Immature natural killer cell (primary cell): ENCODE results near the gene DEPDC7. TPM values are rescaled to one million over a fixed set of nuclear protein-coding genes. Genes with fewer than 3 reads are reported as not detected.

Source experiments
- DNase-seq, 3 donors: peaks; one replicate each; pipeline ENCODE4 v3.0.0; 2022; ENCODE audit warnings: mixed read lengths in 1 of 3
- H3K27ac Mint-ChIP-seq, 6 donors: one replicate each; pipeline ENCODE4 v1.8.0; 2020; ENCODE audit warnings: mixed read lengths in 6 of 6, mild to moderate bottlenecking in 5 of 6, inconsistent platforms in 4 of 6, moderate library complexity in 3 of 6
- H3K27me3 Mint-ChIP-seq, 3 donors: one replicate each; pipeline ENCODE4 v1.8.0; 2020 to 2021; ENCODE audit warnings: low read depth in 3 of 3, mild to moderate bottlenecking in 3 of 3, mixed read lengths in 3 of 3, moderate library complexity in 3 of 3, inconsistent platforms in 1 of 3
- H3K36me3 Mint-ChIP-seq, 3 donors: one replicate each; pipeline ENCODE4 v1.8.0; 2020; ENCODE audit warnings: mixed read lengths in 3 of 3, inconsistent platforms in 2 of 3, mild to moderate bottlenecking in 2 of 3
- H3K4me1 Mint-ChIP-seq, 2 donors: one replicate each; pipeline ENCODE4 v1.8.0; 2020; ENCODE audit warnings: inconsistent platforms in 2 of 2, mild to moderate bottlenecking in 2 of 2, mixed read lengths in 2 of 2, moderate library complexity in 1 of 2
- H3K4me3 Mint-ChIP-seq, 5 donors: one replicate each; pipeline ENCODE4 v1.8.0; 2020; ENCODE audit warnings: mild to moderate bottlenecking in 5 of 5, mixed read lengths in 5 of 5, inconsistent platforms in 3 of 5, moderate library complexity in 3 of 5
- H3K9me3 Mint-ChIP-seq, 6 donors: one replicate each; pipeline ENCODE4 v1.8.0; 2020; ENCODE audit warnings: mild to moderate bottlenecking in 6 of 6, mixed read lengths in 6 of 6, inconsistent platforms in 4 of 6, moderate library complexity in 3 of 6
- polyA plus RNA-seq, 3 donors: library from polyadenylated mRNA; unstranded; fragments of 300-500 nt; fragmentation: Illumina TruSeq; gene quantifications; one replicate each; pipeline ENCODE4 v1.2.3, GENCODE V29; 2021

DEPDC7 gene
- polyA plus RNA-seq, 3 donors from 2014 or later, result 0.65 to 1.3 (median 1.3) TPM

DNA sequence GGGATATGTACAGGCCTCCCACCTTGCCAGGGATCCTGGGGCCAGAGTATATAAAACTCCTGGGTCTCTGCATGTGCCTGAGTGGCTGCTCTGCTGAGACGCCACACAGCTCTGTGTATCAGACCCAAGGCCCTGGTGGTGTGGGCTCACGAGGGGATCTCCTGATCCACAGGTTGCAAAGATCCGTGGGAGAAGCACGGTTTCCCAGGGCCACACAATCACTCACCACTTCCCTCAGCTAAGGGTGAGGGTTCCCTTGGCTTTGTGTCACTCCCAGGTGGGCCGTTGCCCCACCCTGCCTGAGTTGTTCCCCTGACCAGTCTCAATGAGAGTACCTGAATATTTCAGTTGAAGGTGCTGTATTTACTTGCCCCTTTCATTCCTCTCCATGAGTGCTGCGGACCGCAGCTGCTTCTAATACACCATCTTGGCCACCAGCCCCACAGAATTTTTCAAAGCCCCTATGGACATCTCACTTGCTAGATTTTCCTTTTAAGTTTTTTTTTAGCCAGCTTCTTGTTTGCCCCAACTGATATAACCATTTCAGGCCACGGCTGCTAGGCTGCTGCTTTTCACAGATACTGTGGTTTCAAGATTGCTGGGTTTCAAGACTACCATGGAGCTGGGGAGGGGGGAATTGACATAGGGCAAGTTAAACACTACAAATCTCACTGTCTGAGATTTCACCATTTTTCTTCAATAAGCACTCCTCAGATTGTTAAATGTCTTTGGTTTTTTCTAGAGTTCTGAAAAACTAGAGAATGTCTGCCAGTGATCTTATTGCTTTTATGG is 13.7 kb upstream of the DEPDC7 start:
- no peak overlapping the region for H3K27ac Mint-ChIP-seq
- H3K27me3 Mint-ChIP-seq, result peaks cover 6 to 11% (median 10%) of the 10 kb centered on the region in 3 donors
- peaks cover 0 to 5% (median under 1%) of the 10 kb centered on the region in 6 donors for H3K9me3 Mint-ChIP-seq
- H3K4me1 Mint-ChIP-seq, result peaks cover 4 to 15% of the 10 kb centered on the region in 2 donors
- peaks cover 0 to 6% (median 0%) of the 10 kb centered on the region in 3 donors for H3K36me3 Mint-ChIP-seq
- no peak for DNase-seq
- H3K4me3 Mint-ChIP-seq, result no peak overlapping the region

DNA sequence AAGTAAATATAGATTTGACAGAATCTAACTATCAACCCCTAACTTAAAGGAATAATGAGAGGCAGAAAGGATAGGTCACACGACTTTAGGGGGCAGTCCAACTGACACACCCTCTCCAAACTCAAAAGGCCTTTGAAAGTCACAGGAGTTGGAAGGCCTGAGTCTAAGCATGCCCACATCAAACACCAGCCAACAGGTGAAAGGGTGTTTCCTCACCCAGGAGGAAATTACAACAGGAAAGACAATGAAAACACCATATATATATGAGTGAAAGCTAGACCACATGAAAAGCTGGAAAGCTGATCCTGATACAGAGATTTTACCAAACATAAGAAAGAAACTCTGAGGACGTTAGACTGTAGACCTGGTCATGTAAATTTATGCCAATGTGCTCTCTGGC is 10.5 kb upstream of the DEPDC7 start:
- no peaks in the 10 kb centered on the region for H3K9me3 Mint-ChIP-seq
- H3K27ac Mint-ChIP-seq, result peak overlapping the region in 3 of 6 donors; percentile 8 to 58 (median 23)
- peaks cover 4 to 15% of the 10 kb centered on the region in 2 donors for H3K4me1 Mint-ChIP-seq
- no peak overlapping the region for H3K4me3 Mint-ChIP-seq
- H3K27me3 Mint-ChIP-seq, result peaks cover 2 to 7% (median 5%) of the 10 kb centered on the region in 3 donors
- peak; percentile 4 to 20 (median 7) for DNase-seq
- peaks cover 0 to 6% (median 0%) of the 10 kb centered on the region in 3 donors for H3K36me3 Mint-ChIP-seq

DNA sequence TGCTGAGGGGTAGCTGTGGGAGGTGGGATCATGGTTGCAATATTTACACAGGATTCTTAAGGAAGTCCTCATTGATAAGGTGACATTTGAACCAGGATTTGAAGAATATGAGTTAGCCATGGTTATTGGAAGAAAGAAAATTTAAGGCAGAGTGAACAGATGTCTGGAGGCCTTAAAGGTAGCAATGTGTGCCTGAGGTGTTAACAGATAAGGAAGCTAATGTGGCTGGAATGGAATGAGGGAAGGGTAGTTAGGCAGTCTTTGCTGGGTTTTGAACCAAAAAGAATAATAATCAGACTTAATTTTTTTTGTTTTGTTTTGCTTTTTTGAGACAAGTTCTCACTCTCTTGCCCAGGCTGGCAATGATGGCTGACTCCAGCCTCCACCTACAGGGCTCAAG is 9.7 kb upstream of the DEPDC7 start:
- Mint-ChIP-seq H3K9me3 (no peaks in the 10 kb centered on the region), H3K4me1 (peaks cover 8 to 15% of the 10 kb centered on the region in 2 donors), H3K27ac (peak overlapping the region in 2 of 6 donors; percentile 2 to 51), H3K36me3 (peaks cover 0 to 6% (median 0%) of the 10 kb centered on the region in 3 donors), H3K27me3 (peaks cover 2 to 7% (median 5%) of the 10 kb centered on the region in 3 donors), H3K4me3 (no peak overlapping the region)
- no peak for DNase-seq

DNA sequence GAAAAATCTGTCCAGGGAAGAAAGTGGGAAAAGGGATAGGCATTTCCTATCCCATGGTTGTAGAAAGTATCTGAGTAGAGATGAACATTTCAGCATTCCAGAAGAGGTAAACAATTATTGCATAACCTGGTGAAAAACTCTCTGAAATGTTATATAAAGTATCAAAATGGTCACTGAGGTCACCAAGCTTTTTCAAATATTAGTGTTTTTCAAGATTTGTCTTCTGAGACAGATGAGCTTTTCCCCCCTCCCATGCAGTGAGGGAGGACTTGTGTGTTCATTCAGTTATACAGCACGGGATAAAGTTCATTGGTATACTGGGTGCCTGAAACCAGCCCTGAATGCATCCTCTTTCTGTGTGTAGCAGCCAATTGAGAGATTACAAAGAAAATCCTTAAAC is 1.9 kb upstream of the DEPDC7 start:
- H3K4me3 Mint-ChIP-seq, result peak overlapping the region in 3 of 5 donors; percentile 21 to 46 (median 44)
- no peaks in the 10 kb centered on the region for H3K36me3 Mint-ChIP-seq
- H3K27me3 Mint-ChIP-seq, result peaks cover 5 to 9% (median 6%) of the 10 kb centered on the region in 3 donors
- H3K27ac Mint-ChIP-seq, result no peak overlapping the region
- H3K9me3 Mint-ChIP-seq, result no peaks in the 10 kb centered on the region
- H3K4me1 Mint-ChIP-seq, result peaks cover 24 to 28% of the 10 kb centered on the region in 2 donors
- no peak for DNase-seq

DNA sequence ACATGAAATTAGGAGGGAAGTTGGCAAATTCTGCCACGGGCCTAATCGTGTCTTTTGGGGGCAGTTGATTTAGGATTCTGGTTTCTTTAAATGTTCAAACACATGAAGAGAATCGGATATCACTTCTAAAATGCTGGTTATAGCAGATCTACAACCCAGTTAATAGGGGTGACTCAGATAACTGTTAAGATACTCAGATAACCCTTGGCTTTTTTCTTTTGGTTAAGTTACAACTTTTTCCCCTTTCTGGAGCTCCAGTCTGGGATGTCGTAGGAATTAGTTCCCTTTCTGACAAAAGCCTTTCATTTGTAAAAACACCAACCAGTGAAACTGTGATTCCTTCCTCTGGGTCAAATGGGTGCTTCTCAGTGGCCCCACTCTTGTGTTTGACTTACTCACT is 976 bp downstream of the DEPDC7 start:
- peaks cover 5 to 10% (median 8%) of the 10 kb centered on the region in 3 donors for H3K27me3 Mint-ChIP-seq
- H3K9me3 Mint-ChIP-seq, result no peaks in the 10 kb centered on the region
- peak overlapping the region; percentile 76 to 83 (median 78) for H3K4me3 Mint-ChIP-seq
- no peaks in the 10 kb centered on the region for H3K36me3 Mint-ChIP-seq
- H3K4me1 Mint-ChIP-seq, result peaks cover 14 to 22% of the 10 kb centered on the region in 2 donors
- peak overlapping the region in 1 of 6 donors; percentile 67 for H3K27ac Mint-ChIP-seq
- DNase-seq, result no peak

DNA sequence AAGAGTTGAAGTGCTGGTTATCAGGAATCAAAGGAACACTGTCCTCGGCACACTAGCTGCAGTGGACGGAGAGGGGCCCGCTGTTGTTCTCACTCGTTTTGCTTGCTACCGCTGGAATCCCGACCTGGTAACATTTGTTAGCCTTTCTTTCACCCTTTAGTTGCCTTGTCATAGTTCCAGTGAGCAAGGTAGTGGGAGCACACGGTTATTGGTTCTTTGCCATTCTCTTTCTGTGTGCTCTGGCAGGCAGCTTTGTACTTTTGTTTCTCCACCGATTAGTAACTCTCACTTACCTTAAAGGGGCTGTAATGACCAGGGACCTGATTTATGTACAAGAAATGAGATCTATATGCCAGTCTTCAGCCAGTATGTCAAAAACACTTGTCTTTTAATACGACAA is 1.8 kb downstream of the DEPDC7 start:
- peaks cover 6 to 10% (median 8%) of the 10 kb centered on the region in 3 donors for H3K27me3 Mint-ChIP-seq
- H3K4me3 Mint-ChIP-seq, result peak overlapping the region in 2 of 5 donors; percentile 11 to 38
- DNase-seq, result no peak
- H3K36me3 Mint-ChIP-seq, result no peaks in the 10 kb centered on the region
- no peaks in the 10 kb centered on the region for H3K9me3 Mint-ChIP-seq
- peaks cover 9 to 16% of the 10 kb centered on the region in 2 donors for H3K4me1 Mint-ChIP-seq
- no peak overlapping the region for H3K27ac Mint-ChIP-seq

DNA sequence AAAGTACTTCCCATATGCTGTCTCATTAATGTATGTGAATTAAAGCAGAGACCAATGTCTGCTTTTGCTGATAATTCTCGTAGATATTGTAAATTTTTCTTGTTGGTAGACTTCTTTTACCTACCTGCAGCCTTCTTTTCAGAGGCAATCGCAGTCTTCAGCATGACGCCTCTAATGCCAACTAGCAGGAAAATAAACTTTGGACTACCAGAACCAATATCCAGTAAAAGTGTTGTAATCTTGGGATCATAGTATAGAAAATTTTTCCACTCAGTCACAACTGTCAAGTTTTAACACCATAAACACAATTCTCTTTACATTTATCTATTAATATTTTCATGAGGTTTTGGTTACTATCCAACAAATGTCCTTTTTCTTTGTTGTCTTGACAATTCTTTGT is 2.3 kb downstream of the DEPDC7 start:
- H3K27ac Mint-ChIP-seq, result no peak overlapping the region
- no peak overlapping the region for H3K4me3 Mint-ChIP-seq
- peaks cover 6 to 10% (median 8%) of the 10 kb centered on the region in 3 donors for H3K27me3 Mint-ChIP-seq
- peaks cover 9 to 16% of the 10 kb centered on the region in 2 donors for H3K4me1 Mint-ChIP-seq
- no peaks in the 10 kb centered on the region for H3K36me3 Mint-ChIP-seq
- no peaks in the 10 kb centered on the region for H3K9me3 Mint-ChIP-seq
- DNase-seq, result no peak

DNA sequence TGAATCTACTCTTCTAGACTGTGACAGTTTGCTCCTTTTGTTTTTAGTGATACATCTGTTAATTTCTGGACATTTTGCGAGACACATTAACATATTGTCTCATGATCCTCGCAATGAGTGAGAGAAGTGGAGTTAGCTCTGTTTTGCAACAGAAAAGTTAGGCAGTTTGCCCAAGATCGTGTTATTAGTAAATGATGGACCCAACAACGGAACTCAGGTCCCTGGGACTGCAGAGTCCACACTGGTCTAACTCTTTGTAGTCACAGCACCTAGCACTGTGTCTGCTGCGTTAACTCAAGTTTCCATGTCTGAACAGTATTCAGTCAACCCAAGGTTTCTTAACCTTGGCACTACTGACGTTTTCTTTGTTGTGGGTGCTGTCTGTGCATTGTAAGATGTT is 3.2 kb downstream of the DEPDC7 start:
- no peaks in the 10 kb centered on the region for H3K36me3 Mint-ChIP-seq
- no peak for DNase-seq
- peaks cover 9 to 16% of the 10 kb centered on the region in 2 donors for H3K4me1 Mint-ChIP-seq
- H3K27ac Mint-ChIP-seq, result no peak overlapping the region
- no peak overlapping the region for H3K4me3 Mint-ChIP-seq
- H3K9me3 Mint-ChIP-seq, result no peaks in the 10 kb centered on the region
- peaks cover 6 to 10% (median 8%) of the 10 kb centered on the region in 3 donors for H3K27me3 Mint-ChIP-seq

DNA sequence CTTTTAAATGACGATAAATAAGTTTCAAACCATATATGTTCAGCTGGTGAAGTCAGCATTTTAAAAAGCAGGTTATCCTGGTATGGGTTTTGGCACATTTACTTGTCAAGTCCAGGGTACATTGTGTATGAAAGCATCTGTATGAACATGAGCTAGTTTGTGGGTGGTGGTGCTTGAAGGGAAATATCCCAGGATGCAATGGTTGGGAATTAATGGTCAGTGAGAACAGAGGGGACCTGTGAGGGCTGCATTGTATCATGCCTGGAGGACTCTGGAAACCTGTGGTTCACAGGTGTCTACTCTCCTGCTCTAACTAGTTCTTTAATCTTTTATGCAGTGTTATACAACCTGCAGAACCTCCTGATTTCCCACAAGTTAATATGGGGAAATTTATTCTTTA is 5.8 kb downstream of the DEPDC7 start:
- DNase-seq, result no peak
- H3K4me3 Mint-ChIP-seq, result no peak overlapping the region
- no peaks in the 10 kb centered on the region for H3K36me3 Mint-ChIP-seq
- H3K27me3 Mint-ChIP-seq, result peaks cover 6 to 13% (median 8%) of the 10 kb centered on the region in 3 donors
- no peak overlapping the region for H3K27ac Mint-ChIP-seq
- H3K4me1 Mint-ChIP-seq, result peaks cover 1 to 5% of the 10 kb centered on the region in 2 donors
- no peaks in the 10 kb centered on the region for H3K9me3 Mint-ChIP-seq

DNA sequence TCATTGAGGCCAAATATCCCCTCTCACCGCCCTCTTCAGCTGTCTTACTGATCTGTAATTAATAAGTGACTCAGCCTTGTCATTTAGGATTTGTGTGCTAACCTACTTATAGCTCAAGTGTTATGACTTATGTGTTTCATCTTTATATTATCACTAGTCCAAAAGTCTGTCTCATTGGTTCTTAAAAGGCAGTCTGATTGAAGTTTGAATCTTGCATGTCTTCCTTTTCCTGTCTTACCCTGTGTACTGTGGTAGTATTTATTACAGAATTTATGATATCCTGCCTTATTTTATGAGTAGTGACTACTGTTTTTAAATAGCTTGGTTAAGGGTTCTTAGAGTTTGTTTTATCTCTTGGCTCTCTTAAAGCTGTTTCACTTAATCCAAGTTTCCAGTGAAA is 6.3 kb downstream of the DEPDC7 start:
- H3K4me3 Mint-ChIP-seq, result no peak overlapping the region
- H3K27ac Mint-ChIP-seq, result no peak overlapping the region
- no peaks in the 10 kb centered on the region for H3K36me3 Mint-ChIP-seq
- no peak for DNase-seq
- H3K9me3 Mint-ChIP-seq, result no peaks in the 10 kb centered on the region
- peaks cover 0 to under 1% of the 10 kb centered on the region in 2 donors for H3K4me1 Mint-ChIP-seq
- peaks cover 6 to 14% (median 8%) of the 10 kb centered on the region in 3 donors for H3K27me3 Mint-ChIP-seq

DNA sequence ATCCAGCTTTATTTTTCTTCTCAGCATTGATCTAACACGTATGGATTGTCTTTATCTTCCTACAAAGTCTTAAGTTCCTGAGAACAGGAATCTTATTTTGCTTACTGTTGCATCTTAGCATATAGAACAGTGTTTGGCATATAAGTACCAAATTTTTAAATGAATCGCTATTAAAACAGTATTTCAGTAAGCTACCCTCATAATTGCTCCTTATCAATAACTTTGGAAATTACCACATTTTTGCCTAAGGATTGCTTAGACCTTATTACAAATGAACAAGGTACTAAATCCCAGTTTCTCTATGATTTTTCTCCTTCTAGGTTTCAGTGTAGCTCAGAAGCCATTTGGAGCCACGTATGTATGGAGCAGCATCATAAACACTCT is 9.7 kb downstream of the DEPDC7 start:
- Mint-ChIP-seq H3K36me3 (peaks cover 0 to 3% (median 0%) of the 10 kb centered on the region in 3 donors), H3K27me3 (peaks cover 5 to 8% (median 6%) of the 10 kb centered on the region in 3 donors), H3K27ac (no peak overlapping the region), H3K4me1 (no peaks in the 10 kb centered on the region), H3K9me3 (no peaks in the 10 kb centered on the region), H3K4me3 (no peak overlapping the region)
- no peak for DNase-seq

DNA sequence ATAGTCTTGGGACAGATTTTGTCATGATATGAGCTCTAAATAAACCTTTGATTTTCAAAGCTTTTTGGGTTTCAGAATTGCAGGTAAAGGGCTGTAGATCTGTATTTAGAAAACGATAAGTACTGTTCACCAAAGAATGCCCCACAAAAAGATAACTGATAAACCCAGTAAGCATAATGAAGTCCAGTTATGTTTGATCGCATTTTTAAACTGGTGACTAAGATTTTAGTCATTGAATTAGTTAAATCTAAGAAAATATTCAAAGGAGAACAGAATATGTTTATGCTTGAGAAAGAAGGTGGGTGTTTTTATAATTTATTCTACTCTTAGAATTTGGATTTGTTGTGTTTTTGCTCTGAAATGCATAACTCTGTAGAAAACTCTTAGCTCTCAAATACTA is 11.6 kb downstream of the DEPDC7 start:
- Mint-ChIP-seq H3K4me1 (no peaks in the 10 kb centered on the region), H3K36me3 (peaks cover 0 to 3% (median 0%) of the 10 kb centered on the region in 3 donors), H3K4me3 (no peak overlapping the region), H3K27me3 (peaks cover 1 to 11% (median 6%) of the 10 kb centered on the region in 3 donors), H3K27ac (no peak overlapping the region), H3K9me3 (no peaks in the 10 kb centered on the region)
- DNase-seq, result no peak

DNA sequence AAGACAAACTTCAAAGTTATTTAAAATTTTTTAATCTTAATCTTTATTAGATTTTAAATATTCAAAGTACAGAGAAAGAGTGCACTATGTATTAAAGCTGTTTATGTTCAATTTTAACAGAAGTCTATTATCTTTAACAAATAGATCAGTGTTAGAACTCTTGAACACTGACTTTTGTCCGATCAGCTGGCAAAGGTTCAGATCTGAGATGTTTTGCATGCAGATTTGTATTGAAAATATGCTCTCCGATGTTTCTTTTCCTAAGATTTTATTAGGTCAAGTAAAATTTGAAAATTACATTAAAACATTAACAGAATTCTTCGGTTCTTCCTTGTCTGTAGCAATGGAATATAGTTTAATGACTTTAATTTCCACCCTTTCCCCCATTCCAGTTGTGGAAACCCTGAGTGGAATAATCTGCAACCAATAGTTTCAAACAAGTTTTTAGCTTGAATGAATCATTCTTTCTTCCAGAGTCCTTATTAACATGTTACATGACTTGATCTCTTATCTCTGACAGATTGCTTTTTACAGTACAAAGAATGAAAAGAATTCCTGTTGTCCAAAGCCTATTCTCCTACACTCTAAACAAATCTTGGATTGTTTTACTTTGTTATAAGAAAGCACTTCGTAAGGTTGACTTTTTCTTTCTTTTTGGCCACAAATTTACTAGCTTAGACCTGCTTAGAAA is 12.3 kb downstream of the DEPDC7 start:
- Mint-ChIP-seq H3K4me3 (no peak overlapping the region), H3K27me3 (peaks cover 1 to 16% (median 6%) of the 10 kb centered on the region in 3 donors), H3K36me3 (peaks cover 0 to 3% (median 0%) of the 10 kb centered on the region in 3 donors), H3K9me3 (no peaks in the 10 kb centered on the region), H3K27ac (no peak overlapping the region), H3K4me1 (no peaks in the 10 kb centered on the region)
- no peak for DNase-seq

DNA sequence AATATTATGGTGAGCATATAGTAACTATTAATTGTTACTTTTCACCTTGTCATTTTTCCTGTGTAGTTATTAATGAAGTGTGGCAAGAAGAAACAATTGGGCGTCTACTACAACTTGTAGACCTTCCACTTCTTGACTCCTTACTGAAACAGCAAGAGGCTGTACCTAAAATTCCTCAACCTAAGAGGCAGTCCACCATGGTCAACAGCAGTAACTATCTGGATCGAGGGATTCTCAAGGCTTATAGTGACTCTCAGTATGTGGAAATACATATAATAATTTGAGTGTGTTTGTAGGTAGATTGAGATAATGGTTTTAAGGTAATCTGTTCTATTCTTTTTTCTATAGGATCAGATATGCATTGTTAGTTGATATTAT is 12.8 kb downstream of the DEPDC7 start:
- no peak overlapping the region for H3K27ac Mint-ChIP-seq
- no peaks in the 10 kb centered on the region for H3K4me1 Mint-ChIP-seq
- peaks cover 0 to 3% (median 0%) of the 10 kb centered on the region in 3 donors for H3K36me3 Mint-ChIP-seq
- DNase-seq, result no peak
- H3K9me3 Mint-ChIP-seq, result no peaks in the 10 kb centered on the region
- H3K4me3 Mint-ChIP-seq, result no peak overlapping the region
- peaks cover 1 to 16% (median 6%) of the 10 kb centered on the region in 3 donors for H3K27me3 Mint-ChIP-seq
